HFFc6 (cell line): ENCODE measurements around the gene SLC6A1. TPM values are rescaled to one million over a fixed set of nuclear protein-coding genes. Genes with fewer than 3 reads are reported as not detected.
A peak's percentile ranks its signal among the peaks of the same experiment; 100 is the strongest.

ENCODE experiments used
- DNase-seq: peaks from one replicate; pipeline ENCODE4 v3.0.0-alpha.2; 2018
- H3K27ac Mint-ChIP-seq: 2 replicates; pipeline ENCODE4 v1.8.0; 2020; ENCODE audit warnings: mild to moderate bottlenecking, mixed read lengths
- H3K27me3 Mint-ChIP-seq: 2 replicates; pipeline ENCODE4 v1.8.0; 2021; ENCODE audit warnings: mild to moderate bottlenecking, moderate library complexity, mixed read lengths; ENCODE audit not compliant: insufficient read depth
- H3K36me3 Mint-ChIP-seq: 2 replicates; pipeline ENCODE4 v1.8.0; 2021; ENCODE audit warnings: low read depth, mixed read lengths
- H3K4me1 Mint-ChIP-seq: 2 replicates; pipeline ENCODE4 v1.8.0; 2020; ENCODE audit warnings: low read depth, mixed read lengths
- H3K4me3 Mint-ChIP-seq: 2 replicates; pipeline ENCODE4 v1.8.0; 2020; ENCODE audit warnings: mild to moderate bottlenecking, moderate library complexity, mixed read lengths
- H3K9me3 Mint-ChIP-seq: 2 replicates; pipeline ENCODE4 v1.8.0; 2020; ENCODE audit warnings: mild to moderate bottlenecking, mixed read lengths
- total RNA-seq, 6 experiments: library from RNA; stranded (reverse); fragmentation: NEBNext Ultra II Directional; extraction: Animal tissue kit (Norgen Biotek cat#: 25700); gene quantifications; 2 replicates in 1 of 6; 3 replicates in 5 of 6; pipeline ENCODE4 v1.2.3, GENCODE V29; 2021
- TF ChIP-seq, protein P1 (sequence below): fragments of 200-600 bp; sonication (generic); IDR thresholded peaks from 2 replicates; pipeline ENCODE4 v1.5.0; 2021; ENCODE audit warnings: antibody characterized with exemption, mild to moderate bottlenecking

Gene SLC6A1
- total RNA-seq, 6 experiments from 2014 or later = not detected

DNA sequence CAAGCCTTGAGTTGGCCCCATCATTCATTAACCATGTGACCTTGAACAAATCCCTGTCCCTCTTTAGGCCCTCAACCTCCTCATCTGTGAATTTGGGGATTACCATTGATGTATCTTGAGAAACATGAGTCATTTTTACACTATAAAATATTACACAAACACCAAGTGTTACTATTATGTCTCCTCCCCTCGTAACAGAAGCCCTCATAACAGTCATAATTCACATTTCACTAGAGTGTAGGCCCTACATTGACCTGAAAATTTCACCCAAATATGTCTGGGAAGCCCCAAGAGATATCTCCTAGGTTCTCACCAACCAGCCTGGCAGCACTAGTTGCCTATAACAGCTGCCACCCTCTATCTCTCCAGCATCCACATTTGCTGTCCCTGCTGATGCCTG is 15.8 kb upstream of the SLC6A1 start:
- H3K4me3 Mint-ChIP-seq = no peak overlapping the region
- H3K27me3 Mint-ChIP-seq = peaks cover 48% of the 10 kb centered on the region
- no peak overlapping the region for H3K27ac Mint-ChIP-seq
- TF ChIP-seq, protein P1, sequence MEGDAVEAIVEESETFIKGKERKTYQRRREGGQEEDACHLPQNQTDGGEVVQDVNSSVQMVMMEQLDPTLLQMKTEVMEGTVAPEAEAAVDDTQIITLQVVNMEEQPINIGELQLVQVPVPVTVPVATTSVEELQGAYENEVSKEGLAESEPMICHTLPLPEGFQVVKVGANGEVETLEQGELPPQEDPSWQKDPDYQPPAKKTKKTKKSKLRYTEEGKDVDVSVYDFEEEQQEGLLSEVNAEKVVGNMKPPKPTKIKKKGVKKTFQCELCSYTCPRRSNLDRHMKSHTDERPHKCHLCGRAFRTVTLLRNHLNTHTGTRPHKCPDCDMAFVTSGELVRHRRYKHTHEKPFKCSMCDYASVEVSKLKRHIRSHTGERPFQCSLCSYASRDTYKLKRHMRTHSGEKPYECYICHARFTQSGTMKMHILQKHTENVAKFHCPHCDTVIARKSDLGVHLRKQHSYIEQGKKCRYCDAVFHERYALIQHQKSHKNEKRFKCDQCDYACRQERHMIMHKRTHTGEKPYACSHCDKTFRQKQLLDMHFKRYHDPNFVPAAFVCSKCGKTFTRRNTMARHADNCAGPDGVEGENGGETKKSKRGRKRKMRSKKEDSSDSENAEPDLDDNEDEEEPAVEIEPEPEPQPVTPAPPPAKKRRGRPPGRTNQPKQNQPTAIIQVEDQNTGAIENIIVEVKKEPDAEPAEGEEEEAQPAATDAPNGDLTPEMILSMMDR = no peak
- no peaks in the 10 kb centered on the region for H3K9me3 Mint-ChIP-seq
- no peaks in the 10 kb centered on the region for H3K36me3 Mint-ChIP-seq
- peaks cover 8% of the 10 kb centered on the region for H3K4me1 Mint-ChIP-seq
- DNase-seq = no peak

DNA sequence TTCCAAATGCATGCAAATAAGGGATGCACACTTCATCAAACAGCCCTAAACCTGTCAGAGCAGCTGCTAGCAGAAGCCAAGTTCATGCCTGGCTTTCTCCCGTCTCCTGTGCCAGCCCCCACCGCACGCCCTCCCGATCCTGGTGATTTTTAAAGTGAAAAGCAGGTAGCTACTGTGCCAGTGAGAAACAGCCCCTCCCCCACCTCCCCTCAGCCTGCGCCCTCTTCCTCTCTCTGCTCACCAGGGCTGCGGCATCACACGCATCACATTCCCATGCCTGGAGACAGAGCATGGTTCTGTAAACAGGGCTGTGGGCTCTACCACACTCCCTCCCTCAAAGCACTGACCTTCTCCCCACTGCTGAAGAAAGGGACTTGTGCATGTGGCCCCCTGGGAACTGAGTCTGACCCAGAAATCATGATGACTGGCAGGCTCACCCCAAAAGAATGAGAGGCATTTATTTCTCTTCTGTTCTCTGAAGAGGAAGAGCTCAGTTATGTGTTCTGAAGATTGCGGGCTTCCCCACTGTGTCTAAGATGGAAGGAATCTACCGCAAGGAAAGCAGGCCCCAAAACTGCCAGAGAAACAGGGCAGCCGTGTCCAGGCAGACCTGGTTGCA is 14.5 kb upstream of the SLC6A1 start:
- no peak overlapping the region for H3K27ac Mint-ChIP-seq
- TF ChIP-seq, protein P1 = no peak
- peaks cover 13% of the 10 kb centered on the region for H3K4me1 Mint-ChIP-seq
- peaks cover 43% of the 10 kb centered on the region for H3K27me3 Mint-ChIP-seq
- H3K9me3 Mint-ChIP-seq = no peaks in the 10 kb centered on the region
- H3K4me3 Mint-ChIP-seq = no peak overlapping the region; the same call in 1 of the 2 replicates
- DNase-seq = peak; percentile 7
- H3K36me3 Mint-ChIP-seq = no peaks in the 10 kb centered on the region

DNA sequence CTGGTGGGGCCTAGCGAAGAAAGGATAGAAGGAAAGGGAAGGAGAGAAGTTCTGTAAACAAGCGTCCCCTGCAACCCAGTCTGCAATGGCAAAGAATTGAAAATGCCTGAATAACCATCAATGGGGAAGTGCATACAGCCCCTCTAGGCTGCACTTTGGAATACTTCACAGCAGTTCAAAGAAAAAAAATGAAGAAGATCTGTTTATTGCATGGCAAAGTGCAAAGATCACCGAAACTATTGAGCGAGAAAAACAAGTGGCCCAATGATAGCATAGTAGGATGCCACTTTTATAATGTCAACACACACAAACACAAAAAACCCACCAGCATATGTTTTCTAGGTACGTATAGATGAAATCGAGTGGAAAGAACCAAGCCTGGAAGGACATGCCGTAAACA is 13.6 kb upstream of the SLC6A1 start:
- H3K27ac Mint-ChIP-seq = no peak overlapping the region

DNA sequence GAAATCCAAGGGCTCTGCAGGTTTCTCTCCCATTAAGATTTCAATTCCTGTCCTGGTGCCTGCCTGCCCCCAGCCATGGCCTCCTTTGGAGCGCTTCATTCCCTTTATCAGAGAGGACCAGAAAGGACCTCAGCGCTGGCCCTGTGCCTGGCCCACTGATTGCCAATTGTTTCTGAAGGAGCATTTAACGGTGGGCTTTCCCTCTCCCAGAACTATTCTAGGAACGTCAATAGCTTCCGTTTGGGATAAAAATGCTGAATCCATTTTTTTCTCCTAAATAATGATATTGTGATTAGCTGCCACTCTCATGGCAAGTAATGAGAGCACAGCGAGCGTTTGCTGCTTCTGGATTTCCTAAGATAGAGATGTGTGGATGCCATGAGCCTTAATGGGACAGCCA is 12.2 kb upstream of the SLC6A1 start:
- TF ChIP-seq, protein P1 = no peak
- DNase-seq = no peak
- Mint-ChIP-seq H3K36me3 (no peaks in the 10 kb centered on the region), H3K9me3 (no peaks in the 10 kb centered on the region), H3K4me3 (no peak overlapping the region), H3K27ac (no peak overlapping the region), H3K4me1 (peaks cover 13% of the 10 kb centered on the region), H3K27me3 (peaks cover 26% of the 10 kb centered on the region)

More for the DNA sequence above, 13.6 kb upstream of the SLC6A1 start:
- H3K4me1 Mint-ChIP-seq = peaks cover 13% of the 10 kb centered on the region
- no peak overlapping the region for H3K4me3 Mint-ChIP-seq
- peaks cover 34% of the 10 kb centered on the region for H3K27me3 Mint-ChIP-seq
- TF ChIP-seq, protein P1 = no peak
- no peaks in the 10 kb centered on the region for H3K36me3 Mint-ChIP-seq
- no peaks in the 10 kb centered on the region for H3K9me3 Mint-ChIP-seq
- no peak for DNase-seq

DNA sequence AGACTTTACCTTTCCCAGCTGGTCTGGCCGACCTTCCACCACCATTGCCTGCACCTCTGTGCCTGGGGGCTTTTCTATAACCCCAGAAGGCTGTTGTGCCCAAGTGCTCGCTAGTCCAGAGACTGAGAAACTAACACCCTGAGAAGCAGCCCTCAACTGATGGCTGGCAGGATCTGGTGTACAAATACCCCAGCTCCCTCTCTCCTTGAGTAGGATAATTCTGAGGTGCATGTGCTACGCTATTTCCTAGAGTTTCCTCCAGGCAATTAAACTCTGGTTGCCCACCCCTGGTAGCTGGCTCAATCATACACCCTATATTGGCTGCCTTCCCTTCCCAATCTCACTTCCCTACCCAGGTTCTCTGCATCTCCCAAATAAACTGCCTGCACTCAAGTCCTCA is 11.5 kb upstream of the SLC6A1 start:
- Mint-ChIP-seq H3K4me3 (no peak overlapping the region), H3K27me3 (peaks cover 22% of the 10 kb centered on the region), H3K27ac (no peak overlapping the region), H3K9me3 (no peaks in the 10 kb centered on the region), H3K4me1 (peaks cover 13% of the 10 kb centered on the region), H3K36me3 (no peaks in the 10 kb centered on the region)
- TF ChIP-seq, protein P1 = no peak
- no peak for DNase-seq
